Activated CD4-positive, alpha-beta T cell treated with anti-CD3 and anti-CD28 coated beads, Interleukin-2, amount 10 ng/mL, durations not matched to agents 24 days and 14 days (primary cell): ENCODE data around the gene HS2ST1. TPM values are rescaled to one million over a fixed set of nuclear protein-coding genes. Genes with fewer than 3 reads are reported as not detected.

ENCODE experiments used
- DNase-seq: peaks from one replicate; pipeline ENCODE4 v3.0.0; 2022
- H3K27ac Mint-ChIP-seq: one replicate; pipeline ENCODE4 v1.8.0; 2022; ENCODE audit warnings: mild to moderate bottlenecking, mixed read lengths
- H3K27me3 Mint-ChIP-seq: one replicate; pipeline ENCODE4 v1.8.0; 2022; ENCODE audit warnings: mixed read lengths
- H3K36me3 Mint-ChIP-seq: one replicate; pipeline ENCODE4 v1.8.0; 2022; ENCODE audit warnings: low read depth, mild to moderate bottlenecking, mixed read lengths
- H3K4me1 Mint-ChIP-seq: one replicate; pipeline ENCODE4 v1.8.0; 2021; ENCODE audit warnings: mixed read lengths
- H3K4me3 Mint-ChIP-seq: one replicate; pipeline ENCODE4 v1.8.0; 2022; ENCODE audit warnings: mild to moderate bottlenecking, moderate library complexity, mixed read lengths
- H3K9me3 Mint-ChIP-seq: one replicate; pipeline ENCODE4 v1.8.0; 2021; ENCODE audit warnings: mixed read lengths
- intact Hi-C: fragments of 100-400 bp; cut with micrococcal nuclease; formaldehyde crosslinking; loops from one replicate; pipeline ENCODE4 v1.15.1; 2023
- total RNA-seq: library from RNA; stranded (reverse); gene quantifications from 2 replicates; pipeline ENCODE4 v1.2.3, GENCODE V29; 2022

The HS2ST1 gene
- total RNA-seq, 1 donor from 2014 or later: 15.8 TPM

- Mint-ChIP-seq H3K36me3 (no peaks in the 10 kb centered on the region), H3K27ac (no peak overlapping the region), H3K4me3 (no peak overlapping the region), H3K27me3 (no peaks in the 10 kb centered on the region), H3K9me3 (no peaks in the 10 kb centered on the region), H3K4me1 (no peaks in the 10 kb centered on the region)
- intact Hi-C loops: no loop called here
- no peak for DNase-seq
These were observed 197.4 kb downstream of the HS2ST1 start for GRCh38 chr1:87111659-87112371.

GRCh38 chr1:87113313-87113712, 198.9 kb downstream of the HS2ST1 start:
- H3K4me3 Mint-ChIP-seq: no peak overlapping the region
- DNase-seq: no peak
- intact Hi-C loops: no loop called here
- H3K27ac Mint-ChIP-seq: no peak overlapping the region
- H3K27me3 Mint-ChIP-seq: no peaks in the 10 kb centered on the region
- H3K9me3 Mint-ChIP-seq: no peaks in the 10 kb centered on the region
- no peaks in the 10 kb centered on the region for H3K36me3 Mint-ChIP-seq
- H3K4me1 Mint-ChIP-seq: no peaks in the 10 kb centered on the region

DNA sequence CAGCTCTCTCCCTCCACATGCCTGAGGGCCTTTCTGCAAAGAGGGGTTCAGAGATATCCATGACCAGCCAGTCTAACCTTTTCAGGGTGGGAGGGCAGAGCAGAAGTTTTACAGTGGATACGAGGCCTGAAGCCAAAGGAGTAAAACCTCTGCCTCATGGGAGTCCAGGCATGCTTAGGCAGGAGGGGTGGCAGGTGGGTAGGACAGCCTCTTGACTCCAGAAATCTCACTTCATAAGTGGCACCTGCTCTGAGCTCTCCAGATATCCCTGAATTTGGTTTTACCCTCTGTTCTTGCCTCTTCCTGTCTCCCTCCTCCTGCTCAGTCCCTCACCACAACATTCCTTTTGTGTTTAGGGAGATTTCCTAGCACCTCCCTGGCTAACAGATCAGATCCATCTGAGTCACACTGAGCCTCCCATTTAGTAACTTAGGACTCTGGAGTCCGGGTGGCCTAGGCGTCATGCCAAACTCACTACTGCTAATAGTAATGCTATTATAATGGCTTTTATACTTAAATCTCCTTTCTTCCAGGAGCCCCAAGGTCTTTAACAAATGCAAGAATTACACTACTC, 201.0 kb downstream of the HS2ST1 start:
- Mint-ChIP-seq H3K4me1 (no peaks in the 10 kb centered on the region), H3K27ac (no peak overlapping the region), H3K4me3 (no peak overlapping the region), H3K9me3 (no peaks in the 10 kb centered on the region), H3K36me3 (no peaks in the 10 kb centered on the region), H3K27me3 (no peaks in the 10 kb centered on the region)
- intact Hi-C loops: no loop called here
- DNase-seq: no peak

GRCh38 chr1:87115891-87116290, 201.5 kb downstream of the HS2ST1 start:
- no peak overlapping the region for H3K27ac Mint-ChIP-seq
- H3K4me1 Mint-ChIP-seq: no peaks in the 10 kb centered on the region
- no peak overlapping the region for H3K4me3 Mint-ChIP-seq
- H3K27me3 Mint-ChIP-seq: no peaks in the 10 kb centered on the region
- H3K36me3 Mint-ChIP-seq: no peaks in the 10 kb centered on the region
- no peaks in the 10 kb centered on the region for H3K9me3 Mint-ChIP-seq
- intact Hi-C loops: no loop called here
- DNase-seq: no peak

- Mint-ChIP-seq H3K36me3 (no peaks in the 10 kb centered on the region), H3K4me1 (no peaks in the 10 kb centered on the region), H3K9me3 (no peaks in the 10 kb centered on the region), H3K27ac (no peak overlapping the region), H3K4me3 (no peak overlapping the region), H3K27me3 (no peaks in the 10 kb centered on the region)
- DNase-seq: no peak
- intact Hi-C loops: no loop called here
These were observed 203.4 kb downstream of the HS2ST1 start for GRCh38 chr1:87117761-87118368.

GRCh38 chr1:87119541-87120140, 205.2 kb downstream of the HS2ST1 start:
- Mint-ChIP-seq H3K27me3 (no peaks in the 10 kb centered on the region), H3K9me3 (no peaks in the 10 kb centered on the region), H3K36me3 (no peaks in the 10 kb centered on the region), H3K4me3 (no peak overlapping the region), H3K27ac (no peak overlapping the region), H3K4me1 (no peaks in the 10 kb centered on the region)
- intact Hi-C loops: no loop called here
- no peak for DNase-seq

GRCh38 chr1:87120779-87121178, 206.3 kb downstream of the HS2ST1 start:
- intact Hi-C loops: no loop called here
- no peak overlapping the region for H3K27ac Mint-ChIP-seq
- no peaks in the 10 kb centered on the region for H3K4me1 Mint-ChIP-seq
- H3K27me3 Mint-ChIP-seq: no peaks in the 10 kb centered on the region
- H3K9me3 Mint-ChIP-seq: no peaks in the 10 kb centered on the region
- DNase-seq: no peak
- H3K36me3 Mint-ChIP-seq: no peaks in the 10 kb centered on the region
- no peak overlapping the region for H3K4me3 Mint-ChIP-seq

GRCh38 chr1:87121711-87122163, 207.3 kb downstream of the HS2ST1 start:
- Mint-ChIP-seq H3K36me3 (no peaks in the 10 kb centered on the region), H3K27me3 (no peaks in the 10 kb centered on the region), H3K9me3 (no peaks in the 10 kb centered on the region), H3K4me3 (no peak overlapping the region), H3K4me1 (no peaks in the 10 kb centered on the region), H3K27ac (no peak overlapping the region)
- DNase-seq: no peak
- intact Hi-C loops: no loop called here

DNA sequence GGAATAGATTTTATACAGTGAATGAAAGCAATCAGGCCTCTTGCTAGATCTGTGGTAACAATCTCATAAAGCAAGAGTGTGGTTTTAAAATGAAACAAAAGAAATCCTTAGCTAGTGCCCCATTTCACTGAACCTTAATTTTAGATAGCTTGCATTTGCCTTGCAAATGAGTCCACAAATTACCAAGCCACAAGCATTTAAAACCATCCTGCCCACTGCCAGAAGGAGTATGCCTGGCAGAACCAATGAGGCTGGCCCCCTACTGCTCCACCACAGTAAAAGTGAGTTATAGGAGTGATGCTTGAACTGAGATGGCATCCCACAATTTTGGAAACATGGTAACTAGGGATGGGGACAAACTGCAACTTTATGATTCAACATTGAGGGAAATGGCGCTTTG, 207.8 kb downstream of the HS2ST1 start:
- no peaks in the 10 kb centered on the region for H3K4me1 Mint-ChIP-seq
- H3K36me3 Mint-ChIP-seq: no peaks in the 10 kb centered on the region
- no peak overlapping the region for H3K4me3 Mint-ChIP-seq
- intact Hi-C loops: no loop called here
- H3K27ac Mint-ChIP-seq: no peak overlapping the region
- no peaks in the 10 kb centered on the region for H3K27me3 Mint-ChIP-seq
- DNase-seq: no peak
- no peaks in the 10 kb centered on the region for H3K9me3 Mint-ChIP-seq

DNA sequence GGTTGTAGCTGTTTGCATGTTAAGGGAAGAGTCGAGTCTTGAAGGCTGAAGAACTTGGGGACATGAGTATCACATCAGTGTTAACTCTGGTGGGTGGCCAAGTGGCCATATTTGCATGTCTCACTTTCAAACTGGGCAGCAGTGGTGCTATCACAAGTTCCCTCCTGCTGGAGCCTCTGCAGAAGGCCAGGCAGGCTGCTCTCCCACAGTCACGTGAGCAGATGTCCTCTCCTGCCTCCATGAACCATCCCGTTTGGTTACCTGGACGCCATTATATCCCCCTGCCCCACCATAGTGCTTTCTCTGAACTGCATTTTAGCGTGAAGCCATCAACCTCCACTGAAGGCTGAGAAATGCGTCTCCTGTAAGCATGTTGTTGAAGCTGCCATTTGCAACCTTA, 209.2 kb downstream of the HS2ST1 start:
- no peak overlapping the region for H3K4me3 Mint-ChIP-seq
- no peak overlapping the region for H3K27ac Mint-ChIP-seq
- H3K27me3 Mint-ChIP-seq: peaks cover 8% of the 10 kb centered on the region
- intact Hi-C loops: no loop called here
- H3K9me3 Mint-ChIP-seq: no peaks in the 10 kb centered on the region
- DNase-seq: no peak
- H3K4me1 Mint-ChIP-seq: no peaks in the 10 kb centered on the region
- no peaks in the 10 kb centered on the region for H3K36me3 Mint-ChIP-seq

GRCh38 chr1:87126886-87127505, 212.6 kb downstream of the HS2ST1 start:
- H3K4me3 Mint-ChIP-seq: no peak overlapping the region
- DNase-seq: no peak
- peaks cover 23% of the 10 kb centered on the region for H3K27me3 Mint-ChIP-seq
- H3K9me3 Mint-ChIP-seq: no peaks in the 10 kb centered on the region
- no peak overlapping the region for H3K27ac Mint-ChIP-seq
- no peaks in the 10 kb centered on the region for H3K36me3 Mint-ChIP-seq
- peaks cover 5% of the 10 kb centered on the region for H3K4me1 Mint-ChIP-seq
- intact Hi-C loops: no loop called here

GRCh38 chr1:87127581-87127980, 213.1 kb downstream of the HS2ST1 start:
- H3K27me3 Mint-ChIP-seq: peaks cover 26% of the 10 kb centered on the region
- intact Hi-C loops: no loop called here

DNA sequence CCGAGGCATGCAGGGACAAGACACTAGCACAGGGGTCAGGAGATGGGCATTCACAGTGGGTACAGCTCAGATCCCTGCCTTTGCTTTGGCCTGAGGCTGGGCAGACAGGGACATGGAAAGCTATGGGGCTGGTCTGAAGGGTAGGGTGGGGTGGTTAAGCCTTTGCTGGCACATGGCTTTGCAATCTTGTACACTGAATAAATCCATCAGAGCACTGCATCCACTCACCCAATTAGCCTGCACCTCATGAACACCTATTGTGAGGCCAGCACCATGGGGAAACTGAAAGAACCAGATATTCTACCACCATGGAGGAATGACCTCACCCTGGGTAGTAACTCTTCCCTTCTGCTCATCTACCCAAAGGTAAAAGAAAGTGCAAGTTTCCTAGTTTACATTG, 214.6 kb downstream of the HS2ST1 start:
- no peaks in the 10 kb centered on the region for H3K36me3 Mint-ChIP-seq
- intact Hi-C loops: no loop called here
- peaks cover 5% of the 10 kb centered on the region for H3K4me1 Mint-ChIP-seq
- peaks cover 34% of the 10 kb centered on the region for H3K27me3 Mint-ChIP-seq
- DNase-seq: no peak
- H3K4me3 Mint-ChIP-seq: no peak overlapping the region
- no peaks in the 10 kb centered on the region for H3K9me3 Mint-ChIP-seq
- H3K27ac Mint-ChIP-seq: no peak overlapping the region

More at GRCh38 chr1:87127581-87127980, 213.1 kb downstream of the HS2ST1 start:
- no peak for DNase-seq
- no peak overlapping the region for H3K4me3 Mint-ChIP-seq
- H3K36me3 Mint-ChIP-seq: no peaks in the 10 kb centered on the region
- H3K4me1 Mint-ChIP-seq: peaks cover 5% of the 10 kb centered on the region
- no peak overlapping the region for H3K27ac Mint-ChIP-seq
- no peaks in the 10 kb centered on the region for H3K9me3 Mint-ChIP-seq

- intact Hi-C loops: loop anchor here (5.0 kb wide), 1 partner anchor 163 kb away; no protein-coding TSS in a partner anchor
- no peak overlapping the region for H3K4me3 Mint-ChIP-seq
- H3K9me3 Mint-ChIP-seq: no peaks in the 10 kb centered on the region
- DNase-seq: no peak
- peaks cover 5% of the 10 kb centered on the region for H3K4me1 Mint-ChIP-seq
- H3K36me3 Mint-ChIP-seq: no peaks in the 10 kb centered on the region
- H3K27ac Mint-ChIP-seq: no peak overlapping the region
- H3K27me3 Mint-ChIP-seq: peaks cover 36% of the 10 kb centered on the region
These were observed 215.2 kb downstream of the HS2ST1 start for GRCh38 chr1:87129606-87130005.
